ENCODE results near the gene ITCH. TPM values are rescaled to one million over a fixed set of nuclear protein-coding genes. Genes with fewer than 3 reads are reported as not detected.

ITCH gene
- total and polyA plus RNA-seq, 9 of the 15 experiments (the other 6 are each of a cell fraction or from before 2014, with no cell fraction given): 7.5 to 53.0 (median 22.9) TPM

GRCh38 chr20:34332262-34332920, 30.7 kb upstream of the ITCH start (continued):
- no peak for TF ChIP-seq TAF9B (IDR thresholded peaks at IDR 0.05; ENCODE audit: partially characterized antibody)
- no peak for TF ChIP-seq LCOR (CRISPR knock-in tag; IDR thresholded peaks at IDR 0.05)
- no peak for TF ChIP-seq DACH1 (IDR thresholded peaks at IDR 0.05; ENCODE audit: partially characterized antibody)
- TF ChIP-seq SMARCE1 (IDR thresholded peaks at IDR 0.05): no peak
- no peak for TF ChIP-seq GMEB1 (CRISPR knock-in tag; IDR thresholded peaks at IDR 0.05)
- TF ChIP-seq ZNF695 (CRISPR knock-in tag; IDR thresholded peaks at IDR 0.05): no peak
- TF ChIP-seq PHB2 (IDR thresholded peaks at IDR 0.05; ENCODE audit: low read depth): no peak
- no peak for TF ChIP-seq MYBL2 (IDR thresholded peaks at IDR 0.05; ENCODE audit: low read depth)
- TF ChIP-seq MYBL2 (CRISPR knock-in tag; IDR thresholded peaks at IDR 0.05; ENCODE audit: borderline replicate concordance): no peak
- no peak for TF ChIP-seq GATA2 (CRISPR knock-in tag; IDR thresholded peaks at IDR 0.05)
- TF ChIP-seq USF2 (CRISPR knock-in tag; IDR thresholded peaks at IDR 0.05): peak; percentile 64
- no peak for TF ChIP-seq ZNF589 (CRISPR knock-in tag; IDR thresholded peaks at IDR 0.05; ENCODE audit: low read depth)
- no peak for TF ChIP-seq HIVEP1 (CRISPR knock-in tag; IDR thresholded peaks at IDR 0.05)
- TF ChIP-seq TBP (optimal IDR thresholded peaks at IDR 0.05; ENCODE audit: low read depth, low read length): no peak
- TF ChIP-seq NCOA2 (IDR thresholded peaks at IDR 0.05; ENCODE audit: partially characterized antibody in 2 of 2): no peak
- TF ChIP-seq ZNF3 (CRISPR knock-in tag; IDR thresholded peaks at IDR 0.05): no peak
